ENCODE data around the gene SORCS2. TPM values are rescaled to one million over a fixed set of nuclear protein-coding genes. Genes with fewer than 3 reads are reported as not detected.

The SORCS2 gene
- total and polyA plus RNA-seq, 2 of the 4 experiments (the other 2 are of a cell fraction), result 0.36 to 0.62 TPM

GRCh38 chr4:7389719-7390118 lies 197.4 kb downstream of the SORCS2 start:
- Histone ChIP-seq H3K27ac (ENCODE audit: insufficient read depth, low read length) (no peak overlapping the region), H2AK5ac (ENCODE audit: low read depth, low read length) (no peak overlapping the region), H3K4me2 (ENCODE audit: low read depth, low read length) (no peak overlapping the region), H3K79me1 (ENCODE audit: low read depth in 1 of 2, low read length in 2 of 2) (no peaks in the 10 kb centered on the region), H3K4ac (ENCODE audit: low read depth, low read length) (no peak overlapping the region), H3K56ac (ENCODE audit: extremely low read depth, insufficient read depth, low read length) (no peak overlapping the region), H2BK15ac (ENCODE audit: low read depth, low read length) (no peak overlapping the region), H2BK5ac (ENCODE audit: low read depth, low read length, poor library complexity, severe bottlenecking) (no peak overlapping the region), H3K18ac (ENCODE audit: low read depth, low read length) (no peak overlapping the region), H3K4me1 (ENCODE audit: control insufficient read depth, insufficient read depth, low read length) (no peaks in the 10 kb centered on the region), H4K20me1 (ENCODE audit: insufficient read depth, low read length) (no peaks in the 10 kb centered on the region), H4K91ac (ENCODE audit: insufficient read depth, low read depth, low read length) (no peak overlapping the region), H3K23ac (ENCODE audit: low read depth, low read length) (no peak overlapping the region), H4K8ac (ENCODE audit: low read depth in 2 of 2, low read length in 2 of 2) (no peak overlapping the region), H2BK120ac (ENCODE audit: low read depth, low read length) (no peak overlapping the region), H2AFZ (replicated peaks; ENCODE audit: low read length, poor library complexity) (no peak overlapping the region), H2BK20ac (ENCODE audit: low read depth, low read length) (no peak overlapping the region), H3K27me3 (ENCODE audit: control insufficient read depth, insufficient read depth, low read length) (peaks cover 30% of the 10 kb centered on the region), H3K9ac (ENCODE audit: low read depth, low read length) (no peak overlapping the region), H3K36me3 (ENCODE audit: control insufficient read depth, insufficient read depth, low read length) (no peaks in the 10 kb centered on the region), H3K9me1 (ENCODE audit: insufficient read depth, low read length) (no peaks in the 10 kb centered on the region), H3K14ac (replicated peaks; ENCODE audit: low read depth, low read length) (no peak overlapping the region), H3K9me3 (ENCODE audit: control insufficient read depth, insufficient read depth, low read length) (no peaks in the 10 kb centered on the region), H3K4me3 (ENCODE audit: insufficient read depth, low read depth, low read length) (no peak overlapping the region), H4K5ac (ENCODE audit: low read depth, low read length) (no peak overlapping the region), H2AK9ac (replicated peaks; ENCODE audit: low read depth, low read length, poor library complexity) (no peak overlapping the region)
- 25% methylated on average over 3 of the region's 12 CpGs; no CpG with 5 or more reads in 1 of the 2 experiments for WGBS, 2 experiments (ENCODE audit: extremely low coverage in 2 of 2, insufficient read length in 1 of 2)
- no peak for ATAC-seq (ENCODE audit: low read depth)
- no peak for DNase-seq
- ChIA-PET POLR2A (ENCODE audit: unreplicated experiment) (no interaction called here), CTCF (no interaction called here)
- in situ Hi-C loops (cut with MboI; ENCODE audit: low sequenced_read_pairs), result no loop called here
- no peak for TF ChIP-seq CEBPB (IDR thresholded peaks at IDR 0.05; ENCODE audit: low read depth, low read length)
- no peak for TF ChIP-seq SMC3 (IDR thresholded peaks at IDR 0.05; ENCODE audit: low read depth, low read length)
- TF ChIP-seq RAD21 (IDR thresholded peaks at IDR 0.05; ENCODE audit: low read length), result no peak
- no peak for TF ChIP-seq MAFK (IDR thresholded peaks at IDR 0.05; ENCODE audit: low read depth, low read length)
- TF ChIP-seq, protein P1, sequence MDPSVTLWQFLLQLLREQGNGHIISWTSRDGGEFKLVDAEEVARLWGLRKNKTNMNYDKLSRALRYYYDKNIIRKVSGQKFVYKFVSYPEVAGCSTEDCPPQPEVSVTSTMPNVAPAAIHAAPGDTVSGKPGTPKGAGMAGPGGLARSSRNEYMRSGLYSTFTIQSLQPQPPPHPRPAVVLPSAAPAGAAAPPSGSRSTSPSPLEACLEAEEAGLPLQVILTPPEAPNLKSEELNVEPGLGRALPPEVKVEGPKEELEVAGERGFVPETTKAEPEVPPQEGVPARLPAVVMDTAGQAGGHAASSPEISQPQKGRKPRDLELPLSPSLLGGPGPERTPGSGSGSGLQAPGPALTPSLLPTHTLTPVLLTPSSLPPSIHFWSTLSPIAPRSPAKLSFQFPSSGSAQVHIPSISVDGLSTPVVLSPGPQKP (IDR thresholded peaks at IDR 0.05; ENCODE audit: borderline replicate concordance, low read depth, low read length), result no peak
- no peak for TF ChIP-seq CTCF (conservative IDR thresholded peaks at IDR 0.05; ENCODE audit: low read depth, low read length)
- no peak for TF ChIP-seq FOS (IDR thresholded peaks at IDR 0.05; ENCODE audit: low read depth, low read length)
- no peak for TF ChIP-seq CHD1 (IDR thresholded peaks at IDR 0.05; ENCODE audit: low read depth, low read length)
- no peak for TF ChIP-seq MXI1 (IDR thresholded peaks at IDR 0.05; ENCODE audit: borderline replicate concordance, low read depth, low read length)
- TF ChIP-seq RFX5 (IDR thresholded peaks at IDR 0.05; ENCODE audit: low read depth, low read length), result no peak
- TF ChIP-seq MAZ (IDR thresholded peaks at IDR 0.05; ENCODE audit: borderline replicate concordance, low read depth, low read length), result no peak
- no peak for TF ChIP-seq BHLHE40 (IDR thresholded peaks at IDR 0.05; ENCODE audit: low read depth, low read length)
- TF ChIP-seq NFE2L2 (IDR thresholded peaks at IDR 0.05; ENCODE audit: low read depth, low read length), result no peak
- TF ChIP-seq, protein P2, sequence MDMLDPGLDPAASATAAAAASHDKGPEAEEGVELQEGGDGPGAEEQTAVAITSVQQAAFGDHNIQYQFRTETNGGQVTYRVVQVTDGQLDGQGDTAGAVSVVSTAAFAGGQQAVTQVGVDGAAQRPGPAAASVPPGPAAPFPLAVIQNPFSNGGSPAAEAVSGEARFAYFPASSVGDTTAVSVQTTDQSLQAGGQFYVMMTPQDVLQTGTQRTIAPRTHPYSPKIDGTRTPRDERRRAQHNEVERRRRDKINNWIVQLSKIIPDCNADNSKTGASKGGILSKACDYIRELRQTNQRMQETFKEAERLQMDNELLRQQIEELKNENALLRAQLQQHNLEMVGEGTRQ (IDR thresholded peaks at IDR 0.05; ENCODE audit: low read depth, low read length), result no peak
- no peak for TF ChIP-seq POLR2A (IDR thresholded peaks at IDR 0.05; ENCODE audit: low read depth, low read length)
- TF ChIP-seq RCOR1 (IDR thresholded peaks at IDR 0.05; ENCODE audit: insufficient replicate concordance, low read length), result no peak
- BruUV-seq (replicated peaks), result no TSS peak
- dilution Hi-C loops (cut with HindIII; ENCODE audit: low sequenced_read_pairs, unreplicated experiment), result no loop called here
- intact Hi-C loops (cut with micrococcal nuclease), result no loop called here
